K562 (cell line): Measurements from ENCODE around the gene AAMP. TPM values are rescaled to one million over a fixed set of nuclear protein-coding genes. Genes with fewer than 3 reads are reported as not detected.

Experiments
- ARID2 ChIP-seq: fragments of 450-650 bp; IDR thresholded peaks from 2 replicates; pipeline ENCODE4 v1.6.1; 2017; ENCODE audit warnings: antibody characterized with exemption, mild to moderate bottlenecking
- ARNT ChIP-seq, 2 experiments: fragments of 450-650 bp; IDR thresholded peaks; 2 replicates each; pipeline ENCODE4 v1.6.1; 2016; ENCODE audit warnings: mild to moderate bottlenecking in 1 of 2
- ATF4 ChIP-seq: fragments of 450-650 bp; formaldehyde crosslinking; IDR thresholded peaks from 2 replicates; pipeline ENCODE4 v1.4.0; 2022; ENCODE audit warnings: mild to moderate bottlenecking, moderate library complexity
- BRD4 ChIP-seq: fragments of 200-600 bp; sonication (generic); IDR thresholded peaks from 2 replicates; pipeline ENCODE4 v1.6.1; 2017; ENCODE audit warnings: inconsistent platforms
- CBX5 ChIP-seq: IDR thresholded peaks from 2 replicates; pipeline ENCODE4 v1.6.1; 2014; ENCODE audit warnings: low read depth, borderline replicate concordance
- CEBPB ChIP-seq: fragments of 450-650 bp; IDR thresholded peaks from 2 replicates; pipeline ENCODE4 v1.6.1; 2016; ENCODE audit warnings: missing genetic modification characterization, missing compliant biosample characterization
- CREB1 ChIP-seq, 2 experiments: sonication (generic) in 1 of 2; formaldehyde crosslinking in 1 of 2; IDR thresholded peaks; 2 replicates each; pipeline versions ENCODE4 v1.6.1 to v1.8.0; 2012 to 2022; ENCODE audit warnings: inconsistent platforms in 1 of 2, mild to moderate bottlenecking in 1 of 2, missing genetic modification reagents in 1 of 2, moderate library complexity in 1 of 2
- CXXC5 ChIP-seq: fragments of 250-450 bp; sonication (Bioruptor Pico); IDR thresholded peaks from 2 replicates; pipeline ENCODE4 v1.8.0; 2022; ENCODE audit warnings: inconsistent platforms, mild to moderate bottlenecking, moderate library complexity
- ERF ChIP-seq: fragments of 450-650 bp; formaldehyde crosslinking; IDR thresholded peaks from 2 replicates; pipeline ENCODE4 v1.4.0; 2020; ENCODE audit warnings: mild to moderate bottlenecking, mixed read lengths
- ESRRB ChIP-seq: fragments of 250-450 bp; sonication (Bioruptor Pico); IDR thresholded peaks from 2 replicates; pipeline ENCODE4 v1.5.0; 2020; ENCODE audit warnings: mild to moderate bottlenecking, moderate library complexity, borderline replicate concordance
- FOXJ2 ChIP-seq: fragments of 200-800 bp; sonication (Bioruptor generic); IDR thresholded peaks from 2 replicates; pipeline ENCODE4 v1.6.1; 2016; ENCODE audit warnings: missing genetic modification characterization, missing compliant biosample characterization
- HMG20A ChIP-seq: fragments of 450-650 bp; formaldehyde crosslinking; conservative IDR thresholded peaks from 2 replicates; pipeline ENCODE4 v1.4.0; 2020; ENCODE audit warnings: mild to moderate bottlenecking, mixed read lengths
- MEIS2 ChIP-seq: fragments of 450-650 bp; IDR thresholded peaks from 2 replicates; pipeline ENCODE4 v1.6.1; 2014; ENCODE audit warnings: mild to moderate bottlenecking; ENCODE audit not compliant: partially characterized antibody
- NCOR1 ChIP-seq: fragments of 450-650 bp; IDR thresholded peaks from 2 replicates; pipeline ENCODE4 v1.6.1; 2016; ENCODE audit warnings: mild to moderate bottlenecking, moderate library complexity
- POLR2AphosphoS2 ChIP-seq: IDR thresholded peaks from 2 replicates; pipeline ENCODE4 v1.6.1; 2012; ENCODE audit warnings: low read length, improper control_type of control experiment
- SPI1 ChIP-seq: IDR thresholded peaks from 2 replicates; pipeline ENCODE4 v1.6.1; 2011; ENCODE audit warnings: low read depth, low read length, control low read depth, borderline replicate concordance
- STAT5B ChIP-seq: fragments of 250-450 bp; sonication (Bioruptor Pico); IDR thresholded peaks from 2 replicates; pipeline ENCODE4 v1.8.0; 2021; ENCODE audit warnings: mild to moderate bottlenecking, inconsistent platforms
- TAF7 ChIP-seq: fragments of 450-650 bp; IDR thresholded peaks from 2 replicates; pipeline ENCODE4 v1.6.1; 2016; ENCODE audit warnings: missing genetic modification characterization, missing compliant biosample characterization
- TCFL5 ChIP-seq: fragments of 250-450 bp; sonication (Bioruptor Pico); conservative IDR thresholded peaks from 2 replicates; pipeline ENCODE4 v1.6.1; 2021; ENCODE audit warnings: mild to moderate bottlenecking, moderate library complexity, matching md5 sums
- TEAD2 ChIP-seq: fragments of 450-650 bp; IDR thresholded peaks from 2 replicates; pipeline ENCODE4 v1.6.1; 2016; ENCODE audit warnings: missing genetic modification characterization, control low read depth, missing compliant biosample characterization
- ZKSCAN8 ChIP-seq: fragments of 200-800 bp; sonication (Bioruptor generic); IDR thresholded peaks from 2 replicates; pipeline ENCODE4 v1.6.1; 2016; ENCODE audit warnings: missing genetic modification characterization, missing compliant biosample characterization
- ZNF584 ChIP-seq: fragments of 200-800 bp; sonication (Bioruptor generic); IDR thresholded peaks from 2 replicates; pipeline ENCODE4 v1.6.1; 2016; ENCODE audit warnings: low read depth, mild to moderate bottlenecking, missing genetic modification characterization, missing compliant biosample characterization
- ZSCAN32 ChIP-seq: fragments of 450-650 bp; formaldehyde crosslinking; IDR thresholded peaks from 2 replicates; pipeline ENCODE4 v1.4.0; 2020; ENCODE audit warnings: mild to moderate bottlenecking, moderate library complexity
- polyA plus RNA-seq, 8 experiments: library from polyadenylated mRNA; depleted of rRNA in 4 of 8; stranded (reverse) in 5 of 8; unstranded in 3 of 8; fragments of >200 nt; fragmentation: Nextera tagmentation in 2 of 8; fragmentation: Illumina TruSeq in 1 of 8; extraction: Ambion mirVana in 2 of 8; extraction: Trizol in 1 of 8; gene quantifications; 2 replicates each; pipeline versions ENCODE4 v1.2.1 to v1.2.3, GENCODE V29; 2011 to 2014; ENCODE audit warnings: inconsistent platforms in 1 of 8, missing spikeins in 1 of 8
- total RNA-seq, 7 experiments: library from RNA; depleted of rRNA in 6 of 7; stranded (reverse); fragments of >200 nt in 6 of 7; fragmentation: Illumina TruSeq in 2 of 7; extraction: Trizol in 2 of 7; gene quantifications; 2 replicates each; pipeline versions ENCODE4 v1.2.1 to v1.2.3, GENCODE V29; 2011 to 2021; ENCODE audit warnings: low replicate concordance in 1 of 7
- TF ChIP-seq, protein P1 (sequence below): sonication (generic); formaldehyde crosslinking; IDR thresholded peaks from 2 replicates; pipeline ENCODE4 v1.8.1; 2023; ENCODE audit warnings: mild to moderate bottlenecking, missing genetic modification reagents
- TF ChIP-seq, protein P2 (sequence below): sonication (generic); formaldehyde crosslinking; IDR thresholded peaks from 2 replicates; pipeline ENCODE4 v1.8.1; 2023; ENCODE audit warnings: mild to moderate bottlenecking, missing genetic modification reagents

AAMP gene
- total and polyA plus RNA-seq, 9 of the 15 experiments (the other 6 are each of a cell fraction or from before 2014, with no cell fraction given), result 5.7 to 197 (median 94.1) TPM

DNA sequence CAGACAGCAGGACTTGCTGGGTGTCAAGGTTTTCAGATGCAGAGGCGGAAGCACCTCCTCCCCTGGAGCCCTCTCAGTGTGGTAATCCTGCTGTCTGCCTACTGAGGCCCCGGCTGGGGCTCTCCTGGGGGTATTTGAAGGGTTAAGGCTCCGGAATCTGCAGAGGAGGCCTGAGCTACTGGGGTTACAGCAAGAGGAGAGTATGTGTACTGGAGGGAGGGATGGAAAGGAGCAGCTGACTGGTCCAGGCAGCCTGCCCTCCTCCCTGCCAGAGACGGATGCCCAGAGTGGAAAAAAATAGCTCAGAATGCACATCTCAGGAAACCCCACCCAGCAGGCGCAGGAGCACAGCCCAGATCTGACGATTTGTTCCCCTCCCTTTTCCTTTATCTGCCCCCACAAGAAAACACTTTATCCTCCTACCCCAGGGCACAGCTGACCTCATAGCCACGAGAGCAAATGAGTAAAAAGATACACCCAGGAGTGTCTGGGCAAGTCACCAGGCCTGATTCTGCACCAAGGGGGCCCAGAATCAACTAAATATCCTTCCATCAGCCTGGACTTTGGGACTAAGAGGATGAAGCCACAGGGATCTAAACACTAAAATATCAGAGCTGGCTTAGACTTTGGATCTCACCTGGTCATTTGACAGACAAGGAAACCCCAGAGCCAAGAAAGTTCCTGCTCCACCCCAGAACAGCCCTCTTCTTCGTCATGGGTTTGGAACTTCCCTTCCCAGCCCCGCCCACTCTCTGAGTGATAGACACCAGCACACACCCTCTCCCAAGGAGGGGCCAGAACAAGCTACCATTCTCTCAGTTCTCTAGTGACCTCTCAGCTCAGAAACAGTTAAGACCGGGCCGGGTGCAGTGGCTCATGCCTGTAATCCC, 16.9 kb upstream of the AAMP start (continued):
- TF ChIP-seq, protein P1, sequence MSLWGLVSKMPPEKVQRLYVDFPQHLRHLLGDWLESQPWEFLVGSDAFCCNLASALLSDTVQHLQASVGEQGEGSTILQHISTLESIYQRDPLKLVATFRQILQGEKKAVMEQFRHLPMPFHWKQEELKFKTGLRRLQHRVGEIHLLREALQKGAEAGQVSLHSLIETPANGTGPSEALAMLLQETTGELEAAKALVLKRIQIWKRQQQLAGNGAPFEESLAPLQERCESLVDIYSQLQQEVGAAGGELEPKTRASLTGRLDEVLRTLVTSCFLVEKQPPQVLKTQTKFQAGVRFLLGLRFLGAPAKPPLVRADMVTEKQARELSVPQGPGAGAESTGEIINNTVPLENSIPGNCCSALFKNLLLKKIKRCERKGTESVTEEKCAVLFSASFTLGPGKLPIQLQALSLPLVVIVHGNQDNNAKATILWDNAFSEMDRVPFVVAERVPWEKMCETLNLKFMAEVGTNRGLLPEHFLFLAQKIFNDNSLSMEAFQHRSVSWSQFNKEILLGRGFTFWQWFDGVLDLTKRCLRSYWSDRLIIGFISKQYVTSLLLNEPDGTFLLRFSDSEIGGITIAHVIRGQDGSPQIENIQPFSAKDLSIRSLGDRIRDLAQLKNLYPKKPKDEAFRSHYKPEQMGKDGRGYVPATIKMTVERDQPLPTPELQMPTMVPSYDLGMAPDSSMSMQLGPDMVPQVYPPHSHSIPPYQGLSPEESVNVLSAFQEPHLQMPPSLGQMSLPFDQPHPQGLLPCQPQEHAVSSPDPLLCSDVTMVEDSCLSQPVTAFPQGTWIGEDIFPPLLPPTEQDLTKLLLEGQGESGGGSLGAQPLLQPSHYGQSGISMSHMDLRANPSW, result no peak
- TF ChIP-seq CEBPB (tag) (no peak), CXXC5 (CRISPR knock-in tag) (no peak), ZNF584 (no peak), ZSCAN32 (CRISPR knock-in tag) (no peak), SPI1 (peak; percentile 65; the same call in 1 of the 2 replicates), TAF7 (no peak), ESRRB (CRISPR knock-in tag) (no peak), CBX5 (no peak), NCOR1 (peak; percentile 46; the same call in 1 of the 2 replicates), ATF4 (CRISPR knock-in tag) (no peak), ERF (no peak), ARID2 (no peak), CREB1 (IDR thresholded peaks at IDR 0.05) (peak; percentile 64; the same call in 1 of the 2 replicates), CREB1 (CRISPR knock-in tag; IDR thresholded peaks at IDR 0.05) (no peak; the same call in 1 of the 2 replicates), FOXJ2 (tag) (peak; percentile 21; the same call in 1 of the 2 replicates), POLR2AphosphoS2 (no peak), HMG20A (CRISPR knock-in tag) (no peak), BRD4 (no peak), STAT5B (CRISPR knock-in tag) (no peak), TCFL5 (CRISPR knock-in tag) (no peak), ZKSCAN8 (no peak), TEAD2 (tag) (no peak), MEIS2 (peak; percentile 41), ARNT (IDR thresholded peaks at IDR 0.05) (no peak)
- TF ChIP-seq, protein P2, sequence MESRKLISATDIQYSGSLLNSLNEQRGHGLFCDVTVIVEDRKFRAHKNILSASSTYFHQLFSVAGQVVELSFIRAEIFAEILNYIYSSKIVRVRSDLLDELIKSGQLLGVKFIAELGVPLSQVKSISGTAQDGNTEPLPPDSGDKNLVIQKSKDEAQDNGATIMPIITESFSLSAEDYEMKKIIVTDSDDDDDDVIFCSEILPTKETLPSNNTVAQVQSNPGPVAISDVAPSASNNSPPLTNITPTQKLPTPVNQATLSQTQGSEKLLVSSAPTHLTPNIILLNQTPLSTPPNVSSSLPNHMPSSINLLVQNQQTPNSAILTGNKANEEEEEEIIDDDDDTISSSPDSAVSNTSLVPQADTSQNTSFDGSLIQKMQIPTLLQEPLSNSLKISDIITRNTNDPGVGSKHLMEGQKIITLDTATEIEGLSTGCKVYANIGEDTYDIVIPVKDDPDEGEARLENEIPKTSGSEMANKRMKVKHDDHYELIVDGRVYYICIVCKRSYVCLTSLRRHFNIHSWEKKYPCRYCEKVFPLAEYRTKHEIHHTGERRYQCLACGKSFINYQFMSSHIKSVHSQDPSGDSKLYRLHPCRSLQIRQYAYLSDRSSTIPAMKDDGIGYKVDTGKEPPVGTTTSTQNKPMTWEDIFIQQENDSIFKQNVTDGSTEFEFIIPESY (CRISPR knock-in tag), result no peak
